ENCODE data around the gene RALGAPA1. TPM values are rescaled to one million over a fixed set of nuclear protein-coding genes. Genes with fewer than 3 reads are reported as not detected.

Gene RALGAPA1
- polyA plus RNA-seq, 1 donor (not counting 4 experiments of a cell fraction or from before 2014, with no cell fraction given), result 12.1 TPM

Small RNAs within 50 kb of the gene (small RNA-seq; reads per million reads assigned to genes)
- gene RF00322 (ENCODE audit: insufficient read length in 3 of 3, low read depth in 3 of 3, low replicate concordance in 1 of 3), result 0 reads per million in 3 experiments

Other genes starting within 250 kb of the RALGAPA1 start
- gene BRMS1L, start 17.0 kb upstream of the RALGAPA1 start, polyA plus RNA-seq, result 5.9 to 12.0 TPM (median 6.4 TPM) in 3 replicates